Measurements from ENCODE around the gene RNF17. TPM values are rescaled to one million over a fixed set of nuclear protein-coding genes. Genes with fewer than 3 reads are reported as not detected.

Gene RNF17
- total RNA-seq, 2 donors from 2014 or later, result not detected

Other genes starting within 250 kb of the RNF17 start
- under 1 TPM; 0.12 to 0.42 TPM for gene ATP12A, start 83.8 kb upstream of the RNF17 start, total RNA-seq

Measured in natural killer cell treated with Interleukin-12 subunit alpha and Interleukin-12 subunit beta and Interleukin-15 and Interleukin-18, amount 100 ng/mL, for 72 hours (primary cell).